B cell (primary cell): ENCODE results near the gene TMOD4.

ENCODE experiments used
- EZH2 ChIP-seq: IDR thresholded peaks from 2 replicates; pipeline ENCODE4 v1.6.1; 2012; ENCODE audit warnings: borderline replicate concordance, low read depth, mild to moderate bottlenecking, moderate library complexity, low read length; ENCODE audit not compliant: insufficient read depth, poor library complexity, severe bottlenecking
- TF ChIP-seq, protein P1 (sequence below): fragments of 200-600 bp; IDR thresholded peaks from one replicate; pipeline ENCODE4 v1.8.0; 2022; ENCODE audit warnings: antibody characterized with exemption, mild to moderate bottlenecking

GRCh38 chr1:151192047-151192446, 16.3 kb upstream of the TMOD4 start:
- TF ChIP-seq, protein P1, sequence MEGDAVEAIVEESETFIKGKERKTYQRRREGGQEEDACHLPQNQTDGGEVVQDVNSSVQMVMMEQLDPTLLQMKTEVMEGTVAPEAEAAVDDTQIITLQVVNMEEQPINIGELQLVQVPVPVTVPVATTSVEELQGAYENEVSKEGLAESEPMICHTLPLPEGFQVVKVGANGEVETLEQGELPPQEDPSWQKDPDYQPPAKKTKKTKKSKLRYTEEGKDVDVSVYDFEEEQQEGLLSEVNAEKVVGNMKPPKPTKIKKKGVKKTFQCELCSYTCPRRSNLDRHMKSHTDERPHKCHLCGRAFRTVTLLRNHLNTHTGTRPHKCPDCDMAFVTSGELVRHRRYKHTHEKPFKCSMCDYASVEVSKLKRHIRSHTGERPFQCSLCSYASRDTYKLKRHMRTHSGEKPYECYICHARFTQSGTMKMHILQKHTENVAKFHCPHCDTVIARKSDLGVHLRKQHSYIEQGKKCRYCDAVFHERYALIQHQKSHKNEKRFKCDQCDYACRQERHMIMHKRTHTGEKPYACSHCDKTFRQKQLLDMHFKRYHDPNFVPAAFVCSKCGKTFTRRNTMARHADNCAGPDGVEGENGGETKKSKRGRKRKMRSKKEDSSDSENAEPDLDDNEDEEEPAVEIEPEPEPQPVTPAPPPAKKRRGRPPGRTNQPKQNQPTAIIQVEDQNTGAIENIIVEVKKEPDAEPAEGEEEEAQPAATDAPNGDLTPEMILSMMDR: no peak
- TF ChIP-seq EZH2: no peak
